ENCODE measurements around the gene CARMIL3. TPM values are rescaled to one million over a fixed set of nuclear protein-coding genes. Genes with fewer than 3 reads are reported as not detected.

Gene CARMIL3
- total RNA-seq, 2 donors from 2014 or later = 0.59 to 3.9 TPM

GRCh38 chr14:24060984-24061913 lies 9.4 kb downstream of the CARMIL3 start:
- no peak overlapping the region for H3K4me3 ChIP-seq
- H3K4me1 ChIP-seq (replicated peaks) = no peaks in the 10 kb centered on the region
- no peaks in the 10 kb centered on the region for H3K36me3 ChIP-seq
- no peaks in the 10 kb centered on the region for H3K27me3 ChIP-seq (replicated peaks; ENCODE audit: insufficient read depth)
- DNase-seq (ENCODE audit: low spot score) = no peak
- TF ChIP-seq POLR2A (IDR thresholded peaks at IDR 0.05) (no peak), CTCF (IDR thresholded peaks at IDR 0.05) (no peak), POLR2AphosphoS5 (IDR thresholded peaks at IDR 0.05) (no peak)
- H3K9me3 ChIP-seq = no peaks in the 10 kb centered on the region
- intact Hi-C loops (cut with DNase I) = no loop called here
- WGBS = 94% methylated on average over 7 of the region's 7 CpGs
- H3K27ac ChIP-seq = no peak overlapping the region

- TF ChIP-seq POLR2A (IDR thresholded peaks at IDR 0.05) (no peak), CTCF (IDR thresholded peaks at IDR 0.05) (no peak), POLR2AphosphoS5 (IDR thresholded peaks at IDR 0.05) (no peak)
- intact Hi-C loops (cut with DNase I) = no loop called here
- WGBS = 86% methylated on average over 14 of the region's 14 CpGs
- DNase-seq (ENCODE audit: low spot score) = no peak
- no peaks in the 10 kb centered on the region for H3K4me1 ChIP-seq (replicated peaks)
- no peaks in the 10 kb centered on the region for H3K27me3 ChIP-seq (replicated peaks; ENCODE audit: insufficient read depth)
- no peaks in the 10 kb centered on the region for H3K36me3 ChIP-seq
- no peaks in the 10 kb centered on the region for H3K9me3 ChIP-seq
- no peak overlapping the region for H3K27ac ChIP-seq
- no peak overlapping the region for H3K4me3 ChIP-seq
These were observed 10.6 kb downstream of the CARMIL3 start for GRCh38 chr14:24062216-24062980.

- no peak for DNase-seq (ENCODE audit: low spot score)
These were observed 11.5 kb downstream of the CARMIL3 start for GRCh38 chr14:24063263-24063836.

GRCh38 chr14:24064091-24064795 lies 12.4 kb downstream of the CARMIL3 start:
- H3K27ac ChIP-seq = no peak overlapping the region
- H3K4me3 ChIP-seq = no peak overlapping the region
- no peaks in the 10 kb centered on the region for H3K27me3 ChIP-seq (replicated peaks; ENCODE audit: insufficient read depth)
- intact Hi-C loops (cut with DNase I) = no loop called here
- no peaks in the 10 kb centered on the region for H3K4me1 ChIP-seq (replicated peaks)
- WGBS = 86% methylated on average over 7 of the region's 7 CpGs
- no peaks in the 10 kb centered on the region for H3K36me3 ChIP-seq
- H3K9me3 ChIP-seq = no peaks in the 10 kb centered on the region
- DNase-seq (ENCODE audit: low spot score) = no peak
- no peak for TF ChIP-seq CTCF (IDR thresholded peaks at IDR 0.05)
- TF ChIP-seq POLR2AphosphoS5 (IDR thresholded peaks at IDR 0.05) = no peak
- no peak for TF ChIP-seq POLR2A (IDR thresholded peaks at IDR 0.05)

More at GRCh38 chr14:24063263-24063836, 11.5 kb downstream of the CARMIL3 start:
- no peak overlapping the region for H3K4me3 ChIP-seq
- no peaks in the 10 kb centered on the region for H3K27me3 ChIP-seq (replicated peaks; ENCODE audit: insufficient read depth)
- 74% methylated on average over 4 of the region's 4 CpGs for WGBS
- H3K36me3 ChIP-seq = no peaks in the 10 kb centered on the region
- no peaks in the 10 kb centered on the region for H3K4me1 ChIP-seq (replicated peaks)
- no peaks in the 10 kb centered on the region for H3K9me3 ChIP-seq
- intact Hi-C loops (cut with DNase I) = no loop called here
- H3K27ac ChIP-seq = no peak overlapping the region
- TF ChIP-seq POLR2AphosphoS5 (IDR thresholded peaks at IDR 0.05) = no peak
- TF ChIP-seq CTCF (IDR thresholded peaks at IDR 0.05) = no peak
- TF ChIP-seq POLR2A (IDR thresholded peaks at IDR 0.05) = no peak

Measured in prostate gland (tissue), 2 donors.